HAP-1 (cell line): ENCODE data around the gene NR1D1.
"Not testable (repeated sequence)": the region's sequence is repeated elsewhere in the genome, so short reads cannot be mapped to it uniquely, and the experiment has no call there.

Experiments used
- DNase-seq, 2 experiments: peaks; one replicate each; pipeline ENCODE4 v3.0.0-alpha.2; 2016 to 2020; ENCODE audit warnings: low spot score in 2 of 2
- H3K27me3 ChIP-seq: fragments of 250-450 bp; sonication (Bioruptor Pico); 2 replicates; pipeline ENCODE4 v1.5.1; 2020; ENCODE audit warnings: low read depth, mild to moderate bottlenecking, moderate library complexity
- H3K36me3 ChIP-seq: fragments of 250-450 bp; sonication (Bioruptor Pico); replicated peaks from 2 replicates; pipeline ENCODE4 v1.5.1; 2020; ENCODE audit warnings: mild to moderate bottlenecking
- H3K4me1 ChIP-seq: fragments of 250-450 bp; sonication (Bioruptor Pico); 2 replicates; pipeline ENCODE4 v1.5.1; 2020; ENCODE audit warnings: mild to moderate bottlenecking
- H3K4me3 ChIP-seq: fragments of 250-450 bp; sonication (Bioruptor Pico); 2 replicates; pipeline ENCODE4 v1.5.1; 2020; ENCODE audit warnings: mild to moderate bottlenecking, moderate library complexity
- H3K9me3 ChIP-seq: fragments of 250-450 bp; sonication (Bioruptor Pico); 2 replicates; pipeline ENCODE4 v1.5.1; 2020; ENCODE audit warnings: mild to moderate bottlenecking, moderate library complexity
- in situ Hi-C: fragments of 300-500 bp; cut with MboI; formaldehyde crosslinking; loops from 3 replicates; pipeline ENCODE4 v1.14.3; 2020; ENCODE audit warnings: low sequenced_read_pairs, inconsistent platforms, mixed read lengths

Gene NR1D1

GRCh38 chr17:40100419-40100668 is at the start of gene NR1D1:
Gene NR1D1, minus strand, starts transcription at chr17:40100589. Its CDS starts 495 bp downstream, at chr17:40100094.
- DNase-seq = no peak
- Histone ChIP-seq H3K36me3 (peaks cover 11% of the 10 kb centered on the region; the same call in 1 of the 2 replicates), H3K27me3 (no peaks in the 10 kb centered on the region), H3K4me1 (peaks cover 32% of the 10 kb centered on the region), H3K4me3 (peak within 1 kb of the TSS; percentile 37), H3K9me3 (no peaks in the 10 kb centered on the region)
- in situ Hi-C loops = no loop called here

GRCh38 chr17:40148527-40148926 is 48.1 kb upstream of the NR1D1 start:
- Histone ChIP-seq H3K27me3 (no peaks in the 10 kb centered on the region), H3K4me1 (peaks cover 5% of the 10 kb centered on the region; the same call in 1 of the 2 replicates), H3K36me3 (peaks cover 63% of the 10 kb centered on the region), H3K4me3 (no peak overlapping the region), H3K9me3 (no peaks in the 10 kb centered on the region)
- no peak for DNase-seq
- in situ Hi-C loops = no loop called here

GRCh38 chr17:40145476-40145875 is 45.1 kb upstream of the NR1D1 start:
- DNase-seq = no peak
- in situ Hi-C loops = no loop called here

GRCh38 chr17:40143166-40143565 is 42.8 kb upstream of the NR1D1 start:
- H3K9me3 ChIP-seq, DNase-seq, in situ Hi-C loops, H3K4me3 ChIP-seq, H3K27me3 ChIP-seq: not testable (repeated sequence)
- Histone ChIP-seq H3K4me1 (peaks cover 19% of the 10 kb centered on the region), H3K36me3 (peaks cover 46% of the 10 kb centered on the region)

More at GRCh38 chr17:40145476-40145875, 45.1 kb upstream of the NR1D1 start:
- H3K4me1 ChIP-seq = peaks cover 12% of the 10 kb centered on the region
- no peaks in the 10 kb centered on the region; the same call in 1 of the 2 replicates for H3K9me3 ChIP-seq
- H3K36me3 ChIP-seq = peaks cover 62% of the 10 kb centered on the region
- H3K4me3 ChIP-seq = no peak overlapping the region
- H3K27me3 ChIP-seq = no peaks in the 10 kb centered on the region

GRCh38 chr17:40139566-40140058 is 39.2 kb upstream of the NR1D1 start:
- in situ Hi-C loops = no loop called here
- H3K27me3 ChIP-seq = no peaks in the 10 kb centered on the region
- H3K36me3 ChIP-seq = peaks cover 50% of the 10 kb centered on the region
- peak overlapping the region; percentile 95 for H3K4me3 ChIP-seq
- peaks cover 14% of the 10 kb centered on the region for H3K4me1 ChIP-seq
- peak in 1 of 2 experiments; percentile 15 for DNase-seq
- H3K9me3 ChIP-seq = no peaks in the 10 kb centered on the region; the same call in 1 of the 2 replicates

GRCh38 chr17:40135817-40136216 is 35.4 kb upstream of the NR1D1 start:
- Histone ChIP-seq H3K4me3 (no peak overlapping the region), H3K9me3 (no peaks in the 10 kb centered on the region; the same call in 1 of the 2 replicates), H3K36me3 (peaks cover 64% of the 10 kb centered on the region), H3K4me1 (peaks cover 7% of the 10 kb centered on the region), H3K27me3 (no peaks in the 10 kb centered on the region)
- DNase-seq = no peak
- in situ Hi-C loops = no loop called here

GRCh38 chr17:40134184-40134583 is 33.8 kb upstream of the NR1D1 start:
- H3K9me3 ChIP-seq = no peaks in the 10 kb centered on the region
- H3K4me1 ChIP-seq = peaks cover 4% of the 10 kb centered on the region
- DNase-seq = no peak
- in situ Hi-C loops = no loop called here
- H3K27me3 ChIP-seq = no peaks in the 10 kb centered on the region
- peaks cover 80% of the 10 kb centered on the region for H3K36me3 ChIP-seq
- no peak overlapping the region for H3K4me3 ChIP-seq

- no peak for DNase-seq
- Histone ChIP-seq H3K36me3 (peaks cover 97% of the 10 kb centered on the region), H3K9me3 (no peaks in the 10 kb centered on the region), H3K4me1 (no peaks in the 10 kb centered on the region), H3K4me3 (no peak overlapping the region), H3K27me3 (no peaks in the 10 kb centered on the region)
- in situ Hi-C loops = no loop called here
Observed at GRCh38 chr17:40130352-40131042, 30.1 kb upstream of the NR1D1 start.

- in situ Hi-C loops = no loop called here
Observed at GRCh38 chr17:40129498-40129897, 29.1 kb upstream of the NR1D1 start.

GRCh38 chr17:40124279-40125141 is 24.1 kb upstream of the NR1D1 start:
- in situ Hi-C loops = no loop called here
- peaks cover 42% of the 10 kb centered on the region for H3K36me3 ChIP-seq
- no peaks in the 10 kb centered on the region for H3K27me3 ChIP-seq
- DNase-seq = peak in 1 of 2 experiments; percentile 43
- H3K4me1 ChIP-seq = peaks cover 10% of the 10 kb centered on the region
- peak overlapping the region; percentile 91 for H3K4me3 ChIP-seq
- no peaks in the 10 kb centered on the region for H3K9me3 ChIP-seq

More at GRCh38 chr17:40129498-40129897, 29.1 kb upstream of the NR1D1 start:
- H3K36me3 ChIP-seq = peaks cover 91% of the 10 kb centered on the region
- H3K4me1 ChIP-seq = peaks cover 5% of the 10 kb centered on the region; the same call in 1 of the 2 replicates
- no peak overlapping the region for H3K4me3 ChIP-seq
- H3K9me3 ChIP-seq = no peaks in the 10 kb centered on the region
- no peaks in the 10 kb centered on the region for H3K27me3 ChIP-seq
- no peak for DNase-seq

GRCh38 chr17:40123811-40124114 is 23.4 kb upstream of the NR1D1 start:
- DNase-seq = no peak
- Histone ChIP-seq H3K36me3 (peaks cover 35% of the 10 kb centered on the region), H3K27me3 (no peaks in the 10 kb centered on the region), H3K4me3 (peak overlapping the region; percentile 91), H3K9me3 (no peaks in the 10 kb centered on the region), H3K4me1 (peaks cover 10% of the 10 kb centered on the region)
- in situ Hi-C loops = no loop called here

- Histone ChIP-seq H3K4me3 (peak overlapping the region; percentile 91), H3K27me3 (no peaks in the 10 kb centered on the region), H3K9me3 (no peaks in the 10 kb centered on the region), H3K4me1 (peaks cover 10% of the 10 kb centered on the region), H3K36me3 (peaks cover 30% of the 10 kb centered on the region)
- in situ Hi-C loops = no loop called here
- peak; percentile 53 to 81 for DNase-seq
Observed at GRCh38 chr17:40122999-40123810, 22.8 kb upstream of the NR1D1 start.

GRCh38 chr17:40122136-40122998 is 22.0 kb upstream of the NR1D1 start:
- in situ Hi-C loops = no loop called here
- DNase-seq = peak in 1 of 2 experiments; percentile 57
- Histone ChIP-seq H3K4me3 (peak overlapping the region; percentile 91), H3K36me3 (peaks cover 22% of the 10 kb centered on the region), H3K27me3 (no peaks in the 10 kb centered on the region), H3K9me3 (no peaks in the 10 kb centered on the region), H3K4me1 (peaks cover 10% of the 10 kb centered on the region)
